Caco-2 (cell line): ENCODE measurements around the gene PKHD1. TPM values are rescaled to one million over a fixed set of nuclear protein-coding genes. Genes with fewer than 3 reads are reported as not detected.
A peak's percentile ranks its signal among the peaks of the same experiment; 100 is the strongest.

Experiments used
- BruUV-seq: library from RNA; stranded (reverse); fragments of 400-500 nt; replicated peaks from 2 replicates; lab custom pipeline; 2021; lab: Mats Ljungman, UMichigan
- CTCF ChIA-PET: fragments of 300-600 bp; sonication (Branson Sonifier 250); formaldehyde crosslinking; loops from one replicate; lab custom pipeline; 2022; ENCODE audit warnings: antibody characterized with exemption; lab: Charles Lee
- POLR2A ChIA-PET: fragments of 300-600 bp; sonication (Branson Sonifier 250); formaldehyde crosslinking; loops from one replicate; lab custom pipeline; 2022; ENCODE audit warnings: antibody characterized with exemption; lab: Charles Lee
- DNase-seq, 2 experiments: peaks; one replicate each; pipeline versions ENCODE4 v3.0.0 to v3.0.0-alpha.2; 2020 to 2022
- H3K27me3 ChIP-seq: replicated peaks from 2 replicates; pipeline ENCODE4 v1.6.0; 2011; ENCODE audit warnings: low read length; ENCODE audit not compliant: control insufficient read depth, insufficient read depth
- H3K36me3 ChIP-seq: 2 replicates; pipeline ENCODE4 v1.5.1; 2011; ENCODE audit warnings: low read length; ENCODE audit not compliant: control insufficient read depth, insufficient read depth
- H3K4me1 ChIP-seq: fragments of 250-450 bp; sonication (Bioruptor Pico); 2 replicates; pipeline ENCODE4 v1.5.1; 2020; ENCODE audit warnings: mild to moderate bottlenecking
- H3K4me3 ChIP-seq: 2 replicates; pipeline ENCODE4 v1.5.1; 2011; ENCODE audit warnings: low read depth, mild to moderate bottlenecking, control low read depth, low read length
- H3K9me3 ChIP-seq: fragments of 250-450 bp; sonication (Bioruptor Pico); 2 replicates; pipeline ENCODE4 v1.5.1; 2020; ENCODE audit warnings: mild to moderate bottlenecking, moderate library complexity
- H3K27ac Mint-ChIP-seq: one replicate; pipeline ENCODE4 v1.8.0; 2022; ENCODE audit warnings: mixed read lengths; ENCODE audit not compliant: unreplicated experiment
- H3K27me3 Mint-ChIP-seq: one replicate; pipeline ENCODE4 v1.8.0; 2022; ENCODE audit warnings: mixed read lengths; ENCODE audit not compliant: insufficient read depth, unreplicated experiment
- H3K36me3 Mint-ChIP-seq: one replicate; pipeline ENCODE4 v1.8.0; 2022; ENCODE audit warnings: mild to moderate bottlenecking, mixed read lengths; ENCODE audit not compliant: insufficient read depth, unreplicated experiment
- H3K4me1 Mint-ChIP-seq: one replicate; pipeline ENCODE4 v1.8.0; 2022; ENCODE audit warnings: low read depth, mixed read lengths; ENCODE audit not compliant: unreplicated experiment
- H3K4me3 Mint-ChIP-seq: one replicate; pipeline ENCODE4 v1.8.0; 2022; ENCODE audit warnings: mild to moderate bottlenecking, moderate library complexity, mixed read lengths; ENCODE audit not compliant: unreplicated experiment
- H3K9me3 Mint-ChIP-seq: one replicate; pipeline ENCODE4 v1.8.0; 2022; ENCODE audit warnings: mixed read lengths; ENCODE audit not compliant: unreplicated experiment
- intact Hi-C: fragments of 100-400 bp; cut with micrococcal nuclease; formaldehyde crosslinking; loops from one replicate; pipeline ENCODE4 v1.10.0; 2022; ENCODE audit not compliant: unreplicated experiment
- total RNA-seq: library from RNA; stranded (reverse); gene quantifications from 2 replicates; pipeline ENCODE4 v1.2.3, GENCODE V29; 2022
- TF ChIP-seq, protein P1 (sequence below), 2 experiments: fragments of 200-600 bp in 1 of 2; IDR thresholded peaks; 1 replicate in 1 of 2; 2 replicates in 1 of 2; pipeline versions ENCODE4 v1.5.1 to v1.8.0; 2011 to 2022; ENCODE audit warnings: antibody characterized with exemption in 1 of 2, control low read depth in 1 of 2, inconsistent platforms in 1 of 2, low read depth in 1 of 2, low read length in 1 of 2, mild to moderate bottlenecking in 1 of 2, moderate library complexity in 1 of 2; ENCODE audit not compliant: insufficient read depth in 1 of 2, severe bottlenecking in 1 of 2, unreplicated experiment in 1 of 2

PKHD1 gene
- total RNA-seq, 1 experiment from 2014 or later, result 3.3 TPM

DNA sequence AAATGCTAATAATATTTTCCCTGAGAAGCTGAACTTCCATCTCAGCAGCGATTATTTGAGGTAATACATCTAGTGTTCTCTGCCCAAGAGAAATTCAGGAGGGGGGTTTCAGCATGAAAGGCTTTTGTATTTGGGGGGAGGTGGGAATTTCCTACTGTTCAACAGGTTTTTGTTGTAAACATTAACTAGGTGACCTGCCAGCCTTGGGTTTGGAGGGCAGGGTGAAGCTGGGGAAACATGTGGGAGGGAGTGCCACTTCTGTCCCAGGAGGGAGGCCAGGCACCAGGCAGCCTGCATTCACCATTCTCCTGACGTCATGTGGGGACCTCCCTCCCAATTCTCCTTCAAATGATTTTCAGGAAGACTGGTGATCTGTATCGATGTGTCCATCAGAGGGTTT is 37.7 kb upstream of the PKHD1 start:
- no TSS peak for BruUV-seq
- ChIA-PET CTCF (no interaction called here), POLR2A (no interaction called here)
- peak in 1 of 2 experiments; percentile 34 for DNase-seq
- H3K27me3 Mint-ChIP-seq, result no peaks in the 10 kb centered on the region
- Histone ChIP-seq H3K9me3 (no peaks in the 10 kb centered on the region; the same call in 1 of the 2 replicates), H3K4me1 (peaks cover 15% of the 10 kb centered on the region), H3K27me3 (no peaks in the 10 kb centered on the region), H3K36me3 (no peaks in the 10 kb centered on the region), H3K4me3 (no peak overlapping the region)
- no peak overlapping the region for H3K27ac Mint-ChIP-seq
- intact Hi-C loops, result loop anchor here (1.0 to 2.0 kb wide), 2 partner anchors 9 to 38 kb away; partner anchors contain the start of gene PKHD1
- peaks cover 37% of the 10 kb centered on the region for H3K4me1 Mint-ChIP-seq
- no peaks in the 10 kb centered on the region for H3K36me3 Mint-ChIP-seq
- no peaks in the 10 kb centered on the region for H3K9me3 Mint-ChIP-seq
- peak overlapping the region; percentile 51 for H3K4me3 Mint-ChIP-seq
- TF ChIP-seq, protein P1, sequence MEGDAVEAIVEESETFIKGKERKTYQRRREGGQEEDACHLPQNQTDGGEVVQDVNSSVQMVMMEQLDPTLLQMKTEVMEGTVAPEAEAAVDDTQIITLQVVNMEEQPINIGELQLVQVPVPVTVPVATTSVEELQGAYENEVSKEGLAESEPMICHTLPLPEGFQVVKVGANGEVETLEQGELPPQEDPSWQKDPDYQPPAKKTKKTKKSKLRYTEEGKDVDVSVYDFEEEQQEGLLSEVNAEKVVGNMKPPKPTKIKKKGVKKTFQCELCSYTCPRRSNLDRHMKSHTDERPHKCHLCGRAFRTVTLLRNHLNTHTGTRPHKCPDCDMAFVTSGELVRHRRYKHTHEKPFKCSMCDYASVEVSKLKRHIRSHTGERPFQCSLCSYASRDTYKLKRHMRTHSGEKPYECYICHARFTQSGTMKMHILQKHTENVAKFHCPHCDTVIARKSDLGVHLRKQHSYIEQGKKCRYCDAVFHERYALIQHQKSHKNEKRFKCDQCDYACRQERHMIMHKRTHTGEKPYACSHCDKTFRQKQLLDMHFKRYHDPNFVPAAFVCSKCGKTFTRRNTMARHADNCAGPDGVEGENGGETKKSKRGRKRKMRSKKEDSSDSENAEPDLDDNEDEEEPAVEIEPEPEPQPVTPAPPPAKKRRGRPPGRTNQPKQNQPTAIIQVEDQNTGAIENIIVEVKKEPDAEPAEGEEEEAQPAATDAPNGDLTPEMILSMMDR (IDR thresholded peaks at IDR 0.05; ENCODE audit: insufficient read depth in 1 of 2, low read depth in 1 of 2, low read length in 1 of 2, severe bottlenecking in 1 of 2, unreplicated experiment in 1 of 2), result no peak

DNA sequence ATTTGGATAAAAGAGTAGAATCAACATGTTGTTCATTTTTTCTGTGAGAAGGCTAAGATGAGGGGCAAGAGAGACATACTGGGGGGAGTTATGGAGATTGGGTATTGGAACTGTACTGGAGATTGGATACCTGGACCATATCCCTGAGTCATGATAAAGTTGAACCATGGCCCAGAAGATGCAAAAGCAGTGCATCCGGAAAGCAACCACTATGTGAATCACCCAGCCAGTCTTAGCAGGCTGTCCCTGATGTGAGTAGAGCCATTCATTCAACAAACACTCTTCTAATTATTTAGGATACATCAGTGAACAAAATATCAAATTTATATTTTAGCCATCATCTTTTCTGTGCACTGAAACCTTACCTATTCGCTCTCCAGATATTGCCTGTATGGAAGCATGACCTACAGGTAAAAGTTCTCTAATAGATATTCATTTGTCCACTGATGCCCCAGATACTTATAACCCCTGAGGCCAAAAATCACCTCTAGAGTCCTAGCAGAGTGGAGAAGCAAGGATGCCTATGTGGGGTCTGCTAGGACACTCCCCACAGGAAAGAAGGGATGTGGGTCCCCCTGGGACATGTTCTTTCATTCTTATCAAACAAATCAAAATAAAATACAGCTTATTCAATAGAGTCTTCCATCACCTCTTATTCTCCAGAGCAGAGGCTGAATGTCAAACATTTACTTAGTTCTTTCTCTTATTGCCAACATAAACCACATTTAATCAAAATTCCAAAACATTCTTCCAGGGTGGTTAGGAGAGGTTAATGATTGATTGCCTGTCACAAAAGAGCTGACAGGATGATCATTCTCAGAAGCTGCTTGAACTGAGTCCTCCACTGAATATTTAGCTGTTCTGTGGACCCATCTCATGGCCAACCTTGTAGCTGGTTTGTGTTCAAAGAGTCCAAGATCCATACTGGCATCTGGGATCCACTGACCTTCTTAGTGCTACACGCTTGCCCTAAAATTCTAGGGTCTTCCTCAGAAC is 37.0 kb upstream of the PKHD1 start:
- Histone ChIP-seq H3K4me1 (peaks cover 15% of the 10 kb centered on the region), H3K36me3 (no peaks in the 10 kb centered on the region), H3K4me3 (no peak overlapping the region), H3K9me3 (peaks cover 2% of the 10 kb centered on the region; the same call in 1 of the 2 replicates), H3K27me3 (no peaks in the 10 kb centered on the region)
- BruUV-seq, result no TSS peak
- ChIA-PET POLR2A (no interaction called here), CTCF (no interaction called here)
- Mint-ChIP-seq H3K27ac (no peak overlapping the region), H3K27me3 (no peaks in the 10 kb centered on the region), H3K9me3 (no peaks in the 10 kb centered on the region), H3K4me1 (peaks cover 37% of the 10 kb centered on the region), H3K36me3 (no peaks in the 10 kb centered on the region), H3K4me3 (peak overlapping the region; percentile 51)
- no peak for DNase-seq
- intact Hi-C loops, result loop anchor here (1.0 to 2.0 kb wide), 2 partner anchors 8 to 38 kb away; partner anchors contain the start of gene PKHD1
- TF ChIP-seq, protein P1 (IDR thresholded peaks at IDR 0.05; ENCODE audit: insufficient read depth in 1 of 2, low read depth in 1 of 2, low read length in 1 of 2, severe bottlenecking in 1 of 2, unreplicated experiment in 1 of 2), result no peak

DNA sequence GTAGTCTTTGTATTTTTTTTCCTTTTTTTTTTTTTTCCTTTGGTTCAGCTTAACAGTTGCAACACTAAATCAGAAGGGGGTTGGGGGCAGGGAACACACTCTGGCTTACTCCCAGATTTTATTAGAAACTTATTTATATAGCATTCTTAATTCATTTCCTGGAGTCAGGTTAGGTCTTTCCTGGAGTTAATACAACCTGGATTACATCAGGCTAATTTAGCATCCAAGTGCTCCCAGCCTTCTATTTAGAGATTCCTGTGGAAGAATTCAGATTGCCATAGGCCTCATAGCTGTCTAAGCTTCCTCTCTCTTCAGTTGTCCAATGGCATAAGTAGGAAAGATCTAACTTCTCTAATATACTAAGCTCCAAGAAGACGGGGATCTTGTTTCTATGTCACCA is 35.8 kb upstream of the PKHD1 start:
- Mint-ChIP-seq H3K36me3 (no peaks in the 10 kb centered on the region), H3K4me3 (no peak overlapping the region), H3K4me1 (peaks cover 37% of the 10 kb centered on the region), H3K9me3 (peaks cover 6% of the 10 kb centered on the region), H3K27me3 (no peaks in the 10 kb centered on the region), H3K27ac (no peak overlapping the region)
- no peaks in the 10 kb centered on the region for H3K27me3 ChIP-seq
- no TSS peak for BruUV-seq
- DNase-seq, result no peak
- CTCF ChIA-PET, result interaction anchor here (0.6 kb wide), 1 partner anchor 1463 kb away, joined by 3 read pairs; no protein-coding TSS in a partner anchor
- intact Hi-C loops, result no loop called here
- POLR2A ChIA-PET, result no interaction called here
- TF ChIP-seq, protein P1 (IDR thresholded peaks at IDR 0.05; ENCODE audit: insufficient read depth in 1 of 2, low read depth in 1 of 2, low read length in 1 of 2, severe bottlenecking in 1 of 2, unreplicated experiment in 1 of 2), result no peak
- peaks cover 7% of the 10 kb centered on the region; the same call in 1 of the 2 replicates for H3K9me3 ChIP-seq
- peaks cover 15% of the 10 kb centered on the region for H3K4me1 ChIP-seq
- no peaks in the 10 kb centered on the region for H3K36me3 ChIP-seq
- no peak overlapping the region for H3K4me3 ChIP-seq
